Activated T-helper 17 cell treated with anti-CD3 and anti-CD28 coated beads, Interleukin-2, amount 50 U/mL, for 72 hours (primary cell): ENCODE measurements around the gene CPM. TPM values are rescaled to one million over a fixed set of nuclear protein-coding genes. Genes with fewer than 3 reads are reported as not detected.

Experiments
- ATAC-seq: fragments of 150-1000 bp; cut with Tn5 transposase; replicated peaks from 2 replicates; pipeline ENCODE4 v1.10.0; 2021; ENCODE audit warnings: mild to moderate bottlenecking, moderate library complexity
- H3K27ac Mint-ChIP-seq: one replicate; pipeline ENCODE4 v1.8.0; 2022; ENCODE audit warnings: mixed read lengths
- H3K27me3 Mint-ChIP-seq: one replicate; pipeline ENCODE4 v1.8.0; 2022; ENCODE audit warnings: mixed read lengths
- H3K36me3 Mint-ChIP-seq: one replicate; pipeline ENCODE4 v1.8.0; 2022; ENCODE audit warnings: low read depth, mild to moderate bottlenecking, mixed read lengths
- H3K4me1 Mint-ChIP-seq: one replicate; pipeline ENCODE4 v1.8.0; 2022; ENCODE audit warnings: mixed read lengths
- H3K4me3 Mint-ChIP-seq: one replicate; pipeline ENCODE4 v1.8.0; 2022; ENCODE audit warnings: mild to moderate bottlenecking, mixed read lengths
- H3K9me3 Mint-ChIP-seq: one replicate; pipeline ENCODE4 v1.8.0; 2022; ENCODE audit warnings: mixed read lengths
- total RNA-seq, 2 donors: library from RNA; stranded (reverse); gene quantifications; one replicate each; pipeline ENCODE4 v1.2.3, GENCODE V29; 2022

CPM gene
- total RNA-seq, 2 donors from 2014 or later: 3.6 to 6.3 TPM

GRCh38 chr12:68963856-68964745 is 31.1 kb upstream of the CPM start:
- H3K27ac Mint-ChIP-seq: peak overlapping the region; percentile 49
- ATAC-seq: peak; percentile 61
- no peaks in the 10 kb centered on the region for H3K36me3 Mint-ChIP-seq
- H3K27me3 Mint-ChIP-seq: no peaks in the 10 kb centered on the region
- peak overlapping the region; percentile 4 for H3K4me3 Mint-ChIP-seq
- H3K9me3 Mint-ChIP-seq: no peaks in the 10 kb centered on the region
- peaks cover 15% of the 10 kb centered on the region for H3K4me1 Mint-ChIP-seq

GRCh38 chr12:68962877-68963855 is 30.2 kb upstream of the CPM start:
- Mint-ChIP-seq H3K9me3 (no peaks in the 10 kb centered on the region), H3K27ac (peak overlapping the region; percentile 49), H3K4me3 (peak overlapping the region; percentile 4), H3K27me3 (no peaks in the 10 kb centered on the region), H3K36me3 (no peaks in the 10 kb centered on the region), H3K4me1 (peaks cover 24% of the 10 kb centered on the region)
- peak; percentile 77 for ATAC-seq

GRCh38 chr12:68959891-68960464 is 27.0 kb upstream of the CPM start:
- no peaks in the 10 kb centered on the region for H3K36me3 Mint-ChIP-seq
- H3K27me3 Mint-ChIP-seq: no peaks in the 10 kb centered on the region
- peaks cover 25% of the 10 kb centered on the region for H3K4me1 Mint-ChIP-seq
- H3K4me3 Mint-ChIP-seq: peak overlapping the region; percentile 67
- no peaks in the 10 kb centered on the region for H3K9me3 Mint-ChIP-seq
- peak overlapping the region; percentile 83 for H3K27ac Mint-ChIP-seq
- no peak for ATAC-seq

DNA sequence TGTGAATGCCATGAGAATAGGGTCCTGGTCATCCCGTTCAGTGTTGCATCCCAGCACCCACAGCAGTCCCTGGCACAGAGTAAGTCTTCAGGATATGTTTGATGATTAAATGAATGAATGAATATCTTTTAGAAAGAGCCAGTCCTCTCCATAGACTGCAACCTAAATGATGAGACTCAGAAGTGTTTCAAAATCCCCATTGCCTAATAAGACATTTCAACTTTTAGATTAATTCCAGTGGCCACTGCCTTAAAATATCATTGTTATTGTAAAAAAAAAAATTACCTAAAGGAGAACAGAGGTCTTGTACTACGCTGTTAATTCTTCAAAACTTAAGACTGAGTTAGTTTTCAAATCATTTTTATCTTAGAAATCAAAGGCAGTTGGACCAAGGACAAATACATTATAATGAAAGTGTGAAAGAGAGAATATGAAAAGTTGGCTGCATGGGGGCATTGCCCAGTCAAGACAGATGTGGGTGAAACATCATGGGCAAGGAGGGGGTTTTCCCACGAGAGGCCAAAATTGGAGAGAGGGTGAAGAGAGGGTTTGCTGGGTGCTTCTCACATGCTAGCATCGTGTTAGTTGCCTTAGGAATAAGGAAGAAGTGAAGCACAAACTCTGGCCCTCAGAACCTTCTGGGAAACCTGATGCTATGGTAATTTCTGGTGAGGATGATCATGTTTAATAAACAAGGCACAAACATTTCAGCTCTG is 26.3 kb upstream of the CPM start:
- no peaks in the 10 kb centered on the region for H3K9me3 Mint-ChIP-seq
- peaks cover 25% of the 10 kb centered on the region for H3K4me1 Mint-ChIP-seq
- no peaks in the 10 kb centered on the region for H3K36me3 Mint-ChIP-seq
- ATAC-seq: peak; percentile 26
- H3K27ac Mint-ChIP-seq: peak overlapping the region; percentile 83
- H3K27me3 Mint-ChIP-seq: no peaks in the 10 kb centered on the region
- peak overlapping the region; percentile 67 for H3K4me3 Mint-ChIP-seq

DNA sequence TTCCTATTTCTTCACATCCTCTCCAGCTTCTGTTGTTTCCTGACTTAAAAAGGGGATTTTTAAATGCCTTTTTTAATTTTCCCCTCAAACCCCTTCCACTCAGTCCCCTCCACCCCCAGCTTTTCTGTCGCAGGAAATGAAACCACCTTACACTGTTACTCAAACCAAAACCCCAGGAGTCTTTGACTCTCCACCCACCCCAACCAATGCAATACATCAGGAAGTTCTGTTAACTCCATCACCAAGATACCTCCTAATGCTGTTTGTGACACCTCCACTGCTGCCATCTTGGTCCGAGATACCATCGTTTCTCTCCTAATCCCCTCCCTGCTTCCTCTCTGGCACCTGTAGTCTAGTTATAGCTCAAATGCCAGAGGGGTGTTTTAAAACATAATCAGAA is 25.4 kb upstream of the CPM start:
- H3K4me3 Mint-ChIP-seq: peak overlapping the region; percentile 67
- H3K27ac Mint-ChIP-seq: peak overlapping the region; percentile 83
- H3K4me1 Mint-ChIP-seq: peaks cover 16% of the 10 kb centered on the region
- no peaks in the 10 kb centered on the region for H3K27me3 Mint-ChIP-seq
- no peaks in the 10 kb centered on the region for H3K36me3 Mint-ChIP-seq
- H3K9me3 Mint-ChIP-seq: no peaks in the 10 kb centered on the region
- peak; percentile 94 for ATAC-seq

DNA sequence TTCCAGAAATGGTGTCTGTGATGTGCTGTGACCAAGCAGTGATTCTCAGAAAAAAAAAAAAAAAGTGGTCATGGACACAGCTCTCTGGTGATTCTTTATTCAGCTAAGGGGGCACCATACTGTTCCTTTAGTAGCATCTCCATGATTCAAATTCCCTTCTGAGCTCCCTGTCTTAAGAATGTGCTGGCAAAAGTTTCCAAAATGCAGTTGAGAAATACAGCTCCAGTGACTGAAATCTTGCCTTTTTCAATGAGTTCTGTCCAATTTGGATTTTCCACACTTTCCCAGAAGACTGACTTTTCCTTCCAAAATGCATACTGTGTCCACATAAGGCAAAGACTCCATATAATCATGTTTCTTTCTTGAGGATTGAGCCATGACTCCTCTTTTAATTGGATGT is 24.3 kb upstream of the CPM start:
- ATAC-seq: no peak
- Mint-ChIP-seq H3K36me3 (no peaks in the 10 kb centered on the region), H3K27me3 (no peaks in the 10 kb centered on the region), H3K9me3 (no peaks in the 10 kb centered on the region), H3K27ac (no peak overlapping the region), H3K4me3 (no peak overlapping the region), H3K4me1 (peaks cover 14% of the 10 kb centered on the region)

DNA sequence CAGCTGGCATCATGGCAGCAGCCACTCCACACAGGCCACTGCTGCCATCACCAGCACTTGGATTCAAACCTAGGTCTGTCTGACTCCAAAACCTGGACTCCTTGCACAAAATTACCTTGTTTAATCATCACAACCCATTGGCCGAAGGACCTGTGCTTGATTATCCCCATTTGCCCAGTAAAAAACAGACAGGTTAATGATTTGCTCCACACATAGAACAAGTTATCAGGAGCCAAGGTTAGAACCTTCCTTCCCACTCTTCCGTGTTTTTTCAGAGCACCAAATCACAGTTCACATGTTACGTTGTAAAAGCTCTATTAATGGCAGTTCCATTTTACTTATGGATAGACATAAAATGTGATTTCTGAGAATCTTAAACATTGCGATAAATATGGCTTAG is 23.5 kb upstream of the CPM start:
- no peaks in the 10 kb centered on the region for H3K27me3 Mint-ChIP-seq
- H3K4me1 Mint-ChIP-seq: peaks cover 14% of the 10 kb centered on the region
- no peaks in the 10 kb centered on the region for H3K36me3 Mint-ChIP-seq
- H3K4me3 Mint-ChIP-seq: no peak overlapping the region
- no peak for ATAC-seq
- H3K9me3 Mint-ChIP-seq: no peaks in the 10 kb centered on the region
- H3K27ac Mint-ChIP-seq: no peak overlapping the region

- no peak for ATAC-seq
- Mint-ChIP-seq H3K36me3 (no peaks in the 10 kb centered on the region), H3K9me3 (no peaks in the 10 kb centered on the region), H3K4me3 (no peak overlapping the region), H3K27ac (peak overlapping the region; percentile 7), H3K27me3 (no peaks in the 10 kb centered on the region), H3K4me1 (peaks cover 14% of the 10 kb centered on the region)
Measured at GRCh38 chr12:68954811-68955210, 21.8 kb upstream of the CPM start.

DNA sequence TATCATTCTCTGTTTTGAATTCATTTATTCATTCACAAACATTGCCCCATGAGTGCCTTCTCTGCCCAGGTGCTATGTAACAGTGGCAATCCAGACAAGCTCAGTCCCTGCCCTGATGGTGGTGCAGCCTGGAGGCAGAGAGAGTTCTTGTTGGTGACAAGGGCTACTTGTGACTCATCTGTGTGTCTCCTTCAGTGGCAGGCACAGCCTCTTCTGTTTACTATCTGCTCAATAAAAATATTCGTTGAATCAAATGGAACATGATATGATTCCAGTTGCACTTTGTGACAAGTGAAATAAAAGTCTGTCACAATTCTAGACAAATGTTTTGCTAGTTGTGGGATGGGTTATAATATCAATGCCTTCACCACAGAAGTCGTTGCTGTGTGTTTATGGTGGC is 20.6 kb upstream of the CPM start:
- Mint-ChIP-seq H3K4me3 (no peak overlapping the region), H3K36me3 (no peaks in the 10 kb centered on the region), H3K4me1 (peaks cover 5% of the 10 kb centered on the region), H3K27ac (no peak overlapping the region), H3K27me3 (no peaks in the 10 kb centered on the region), H3K9me3 (no peaks in the 10 kb centered on the region)
- ATAC-seq: peak; percentile 43

DNA sequence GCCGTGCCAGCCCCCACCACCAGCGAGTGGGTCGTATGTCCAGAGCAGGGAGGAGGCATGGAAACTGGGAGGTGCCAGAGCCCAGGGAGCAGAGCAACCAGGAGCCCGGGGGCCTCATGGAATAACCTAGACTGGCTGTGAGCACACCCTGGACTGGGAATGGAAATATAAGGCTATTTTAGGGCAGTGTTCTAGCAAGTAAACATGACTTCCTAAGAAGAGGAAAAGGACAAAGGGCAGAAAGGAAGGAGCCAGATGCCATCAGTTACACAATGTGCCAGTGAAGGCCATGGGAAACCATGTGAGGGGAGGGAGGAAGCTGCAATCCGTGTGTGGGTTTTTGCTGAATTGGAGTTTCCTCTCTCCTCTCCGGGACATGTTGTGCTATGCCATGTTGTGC is 18.7 kb upstream of the CPM start:
- H3K4me3 Mint-ChIP-seq: no peak overlapping the region
- no peaks in the 10 kb centered on the region for H3K36me3 Mint-ChIP-seq
- ATAC-seq: no peak
- no peaks in the 10 kb centered on the region for H3K9me3 Mint-ChIP-seq
- no peak overlapping the region for H3K27ac Mint-ChIP-seq
- no peaks in the 10 kb centered on the region for H3K4me1 Mint-ChIP-seq
- no peaks in the 10 kb centered on the region for H3K27me3 Mint-ChIP-seq

DNA sequence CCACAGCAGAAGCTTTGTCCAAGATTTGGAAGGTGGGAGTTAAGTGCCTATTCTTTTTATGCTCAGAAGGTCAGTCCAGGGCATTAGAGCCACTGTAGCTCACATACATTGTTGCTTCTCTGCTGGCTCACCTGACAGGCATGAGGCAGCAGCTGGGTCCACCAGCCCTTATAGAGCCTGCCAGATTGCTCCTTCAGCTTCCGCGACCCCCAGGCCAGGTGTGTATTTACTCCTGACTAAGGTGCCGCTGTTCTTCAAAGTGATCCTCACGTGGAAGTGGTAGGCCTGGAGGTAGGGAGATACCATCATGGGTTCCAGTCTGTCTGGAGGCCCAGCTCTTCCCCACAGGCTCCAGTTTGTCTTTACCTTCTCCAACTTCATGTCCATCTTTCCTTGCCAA is 17.5 kb upstream of the CPM start:
- no peaks in the 10 kb centered on the region for H3K4me1 Mint-ChIP-seq
- ATAC-seq: no peak
- no peaks in the 10 kb centered on the region for H3K9me3 Mint-ChIP-seq
- no peaks in the 10 kb centered on the region for H3K36me3 Mint-ChIP-seq
- no peak overlapping the region for H3K27ac Mint-ChIP-seq
- H3K4me3 Mint-ChIP-seq: no peak overlapping the region
- no peaks in the 10 kb centered on the region for H3K27me3 Mint-ChIP-seq

DNA sequence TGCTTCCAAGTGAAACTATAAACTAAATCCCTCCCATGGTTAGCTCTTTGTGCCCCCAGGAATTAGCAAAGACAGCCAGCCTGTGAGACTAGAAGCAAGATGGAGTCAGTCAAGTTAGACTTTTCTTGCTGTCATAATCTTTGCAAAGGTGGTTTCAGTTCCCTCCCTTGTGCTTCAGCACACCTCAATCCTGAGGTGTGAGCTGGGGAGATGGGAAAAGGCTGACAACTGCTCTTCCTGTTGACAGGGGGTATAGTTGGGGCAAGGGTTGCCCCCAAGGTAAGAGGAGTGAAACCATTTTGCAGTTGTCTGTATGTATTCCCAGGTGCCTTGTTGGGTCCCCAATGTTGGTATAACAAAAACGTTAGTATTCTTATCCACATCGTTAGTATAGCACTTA is 12.3 kb upstream of the CPM start:
- Mint-ChIP-seq H3K27ac (no peak overlapping the region), H3K36me3 (no peaks in the 10 kb centered on the region), H3K9me3 (no peaks in the 10 kb centered on the region), H3K4me1 (no peaks in the 10 kb centered on the region), H3K4me3 (no peak overlapping the region), H3K27me3 (no peaks in the 10 kb centered on the region)
- no peak for ATAC-seq

- no peak overlapping the region for H3K27ac Mint-ChIP-seq
- no peaks in the 10 kb centered on the region for H3K27me3 Mint-ChIP-seq
- no peak for ATAC-seq
- no peaks in the 10 kb centered on the region for H3K4me1 Mint-ChIP-seq
- H3K9me3 Mint-ChIP-seq: no peaks in the 10 kb centered on the region
- no peaks in the 10 kb centered on the region for H3K36me3 Mint-ChIP-seq
- H3K4me3 Mint-ChIP-seq: no peak overlapping the region
Measured at GRCh38 chr12:68944296-68945076, 11.5 kb upstream of the CPM start.
